Right lobe of liver (tissue), 4 donors: Measurements from ENCODE around the gene LRP11.

Experiments used
- POLR2A ChIP-seq: fragments of 450-650 bp; IDR thresholded peaks from one replicate; pipeline ENCODE4 v1.6.1; 2017; ENCODE audit warnings: antibody characterized with exemption, mild to moderate bottlenecking
- TF ChIP-seq, protein P1 (sequence below), 4 donors: fragments of 200-600 bp in 3 of 4; fragments of 450-650 bp in 1 of 4; IDR thresholded peaks; one replicate each; pipeline versions ENCODE4 v1.5.1 to v1.8.0; 2016 to 2022; ENCODE audit warnings: antibody characterized with exemption in 4 of 4, mild to moderate bottlenecking in 2 of 4
- donor health status: DM: no; HTN: no; CAD: no.
- donor health status: DM: no; HTN: no; CAD: no.
- donor health status: DM: no; HTN: yes; CAD: no.

DNA sequence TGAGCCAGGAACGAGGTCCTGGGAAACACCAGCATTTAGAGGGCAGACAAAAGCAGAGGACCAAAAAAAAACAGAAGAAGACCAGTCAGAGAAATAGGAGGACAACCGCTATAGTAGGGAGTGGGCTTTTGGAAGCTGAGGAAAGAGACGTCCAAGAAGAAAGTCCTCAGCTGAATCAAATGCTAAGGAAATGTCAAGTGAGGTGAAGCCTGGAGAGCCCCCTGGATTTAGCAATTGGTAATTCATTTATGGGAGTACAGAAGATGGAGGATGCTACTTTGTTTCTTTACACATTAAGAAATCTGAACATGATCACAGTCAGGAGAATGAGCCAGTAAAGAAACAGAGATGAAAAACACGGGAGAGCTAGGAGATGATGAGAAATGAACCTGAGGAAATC lies 41.1 kb downstream of the LRP11 start:
- TF ChIP-seq, protein P1, sequence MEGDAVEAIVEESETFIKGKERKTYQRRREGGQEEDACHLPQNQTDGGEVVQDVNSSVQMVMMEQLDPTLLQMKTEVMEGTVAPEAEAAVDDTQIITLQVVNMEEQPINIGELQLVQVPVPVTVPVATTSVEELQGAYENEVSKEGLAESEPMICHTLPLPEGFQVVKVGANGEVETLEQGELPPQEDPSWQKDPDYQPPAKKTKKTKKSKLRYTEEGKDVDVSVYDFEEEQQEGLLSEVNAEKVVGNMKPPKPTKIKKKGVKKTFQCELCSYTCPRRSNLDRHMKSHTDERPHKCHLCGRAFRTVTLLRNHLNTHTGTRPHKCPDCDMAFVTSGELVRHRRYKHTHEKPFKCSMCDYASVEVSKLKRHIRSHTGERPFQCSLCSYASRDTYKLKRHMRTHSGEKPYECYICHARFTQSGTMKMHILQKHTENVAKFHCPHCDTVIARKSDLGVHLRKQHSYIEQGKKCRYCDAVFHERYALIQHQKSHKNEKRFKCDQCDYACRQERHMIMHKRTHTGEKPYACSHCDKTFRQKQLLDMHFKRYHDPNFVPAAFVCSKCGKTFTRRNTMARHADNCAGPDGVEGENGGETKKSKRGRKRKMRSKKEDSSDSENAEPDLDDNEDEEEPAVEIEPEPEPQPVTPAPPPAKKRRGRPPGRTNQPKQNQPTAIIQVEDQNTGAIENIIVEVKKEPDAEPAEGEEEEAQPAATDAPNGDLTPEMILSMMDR (IDR thresholded peaks at IDR 0.05) = no peak
- no peak for TF ChIP-seq POLR2A
